CD4-positive, alpha-beta T cell treated with Interleukin-2 at 100 ng/mL for 4 hours (primary cell): ENCODE data around the gene PITRM1.
"Not testable (repeated sequence)": the region's sequence is repeated elsewhere in the genome, so short reads cannot be mapped to it uniquely, and the experiment has no call there.

ENCODE experiments used
- DNase-seq: peaks from one replicate; pipeline ENCODE4 v3.0.0-alpha.2; 2020; ENCODE audit warnings: low spot score

The PITRM1 gene

GRCh38 chr10:3172446-3173170 lies at the start of gene PITRM1:
PITRM1 (minus strand) TSS chr10:3172782; CDS start chr10:3172772, 10 bp downstream.
- DNase-seq, result peak; percentile 99

GRCh38 chr10:3222068-3222467 lies 49.5 kb upstream of the PITRM1 start:
- DNase-seq, result peak; percentile 13

GRCh38 chr10:3221601-3222000 lies 49.0 kb upstream of the PITRM1 start:
- DNase-seq, result not testable (repeated sequence)

- DNase-seq, result no peak
These were observed 48.3 kb upstream of the PITRM1 start for GRCh38 chr10:3220853-3221252.

- not testable (repeated sequence) for DNase-seq
These were observed 46.5 kb upstream of the PITRM1 start for GRCh38 chr10:3219021-3219628.

- DNase-seq, result no peak
These were observed 45.3 kb upstream of the PITRM1 start for GRCh38 chr10:3217853-3218252.

GRCh38 chr10:3217301-3217700 lies 44.7 kb upstream of the PITRM1 start:
- no peak for DNase-seq

- DNase-seq, result no peak
These were observed 42.7 kb upstream of the PITRM1 start for GRCh38 chr10:3215153-3215775.

GRCh38 chr10:3213758-3214515 lies 41.4 kb upstream of the PITRM1 start:
- no peak for DNase-seq

GRCh38 chr10:3213208-3213607 lies 40.6 kb upstream of the PITRM1 start:
- DNase-seq, result no peak

- DNase-seq, result no peak
These were observed 37.8 kb upstream of the PITRM1 start for GRCh38 chr10:3210251-3210877.

GRCh38 chr10:3208481-3209406 lies 36.2 kb upstream of the PITRM1 start:
- DNase-seq, result no peak

- no peak for DNase-seq
These were observed 34.8 kb upstream of the PITRM1 start for GRCh38 chr10:3207351-3207750.

GRCh38 chr10:3206511-3207157 lies 34.1 kb upstream of the PITRM1 start:
- no peak for DNase-seq

GRCh38 chr10:3203972-3204371 lies 31.4 kb upstream of the PITRM1 start:
- no peak for DNase-seq

- no peak for DNase-seq
These were observed 30.6 kb upstream of the PITRM1 start for GRCh38 chr10:3203016-3203811.

GRCh38 chr10:3201796-3202195 lies 29.2 kb upstream of the PITRM1 start:
- DNase-seq, result no peak

- no peak for DNase-seq
These were observed 26.9 kb upstream of the PITRM1 start for GRCh38 chr10:3199488-3199887.

GRCh38 chr10:3198900-3199299 lies 26.3 kb upstream of the PITRM1 start:
- DNase-seq, result no peak
